ENCODE data around the gene RNF208. TPM values are rescaled to one million over a fixed set of nuclear protein-coding genes. Genes with fewer than 3 reads are reported as not detected.

Gene RNF208
- total RNA-seq, 1 donor from 2014 or later: 12.8 TPM

DNA sequence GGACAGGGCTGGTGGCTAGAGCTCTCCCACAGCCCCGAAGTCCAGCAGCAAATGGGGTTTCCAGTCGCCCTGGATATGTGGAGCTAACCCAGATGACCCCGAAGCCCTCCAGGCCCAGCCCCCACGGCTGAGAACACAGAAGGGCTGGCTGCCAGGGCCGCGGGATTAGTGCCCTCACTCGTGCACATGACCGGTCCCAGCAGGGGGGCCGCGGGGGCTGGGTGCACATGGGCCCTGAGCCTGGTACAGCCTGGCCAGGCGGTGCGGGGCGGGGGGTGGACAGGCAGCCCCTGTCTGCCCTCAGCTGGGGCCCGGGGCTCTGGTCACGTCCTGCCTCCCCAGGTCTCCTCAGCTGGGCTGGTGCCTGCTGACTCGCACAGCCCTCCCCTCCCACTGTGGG, 27.7 kb downstream of the RNF208 start:
- no peak overlapping the region for H3K4me3 Mint-ChIP-seq
- peaks cover 11% of the 10 kb centered on the region for H3K36me3 Mint-ChIP-seq (ENCODE audit: low read depth)
- intact Hi-C loops (cut with micrococcal nuclease): no loop called here
- DNase-seq: no peak
- H3K27ac Mint-ChIP-seq: no peak overlapping the region
- no peaks in the 10 kb centered on the region for H3K27me3 Mint-ChIP-seq
- H3K4me1 Mint-ChIP-seq: peaks cover 3% of the 10 kb centered on the region
- H3K9me3 Mint-ChIP-seq: no peaks in the 10 kb centered on the region

DNA sequence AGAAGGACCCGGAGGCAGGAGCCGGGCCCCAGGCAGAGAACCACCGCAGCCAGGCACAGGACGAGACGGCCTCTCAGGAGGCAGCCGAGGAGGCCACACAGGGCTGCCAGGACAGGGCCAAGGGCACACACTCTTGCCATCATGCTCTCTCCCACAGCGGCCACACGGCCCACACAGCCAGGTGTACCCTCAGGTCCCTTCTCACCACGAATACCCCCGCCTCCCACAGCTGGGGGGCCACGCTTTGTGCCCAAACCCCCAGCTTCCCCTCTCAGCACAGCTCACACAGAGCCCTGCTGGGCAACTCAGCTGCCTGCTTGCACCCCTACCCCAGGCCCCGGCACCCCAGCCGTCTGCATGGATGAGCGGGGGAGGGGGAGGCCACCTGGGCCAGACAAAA, 28.3 kb downstream of the RNF208 start:
- no peak for DNase-seq
- Mint-ChIP-seq H3K9me3 (no peaks in the 10 kb centered on the region), H3K4me1 (peaks cover 6% of the 10 kb centered on the region)

GRCh38 chr9:137192859-137193258, 29.2 kb downstream of the RNF208 start:
- intact Hi-C loops (cut with micrococcal nuclease): no loop called here
- H3K4me3 Mint-ChIP-seq: no peak overlapping the region
- H3K9me3 Mint-ChIP-seq: no peaks in the 10 kb centered on the region
- H3K27ac Mint-ChIP-seq: no peak overlapping the region
- no peaks in the 10 kb centered on the region for H3K27me3 Mint-ChIP-seq
- DNase-seq: no peak
- H3K4me1 Mint-ChIP-seq: peaks cover 7% of the 10 kb centered on the region
- H3K36me3 Mint-ChIP-seq (ENCODE audit: low read depth): peaks cover 19% of the 10 kb centered on the region

More for the DNA sequence above, 28.3 kb downstream of the RNF208 start:
- H3K36me3 Mint-ChIP-seq (ENCODE audit: low read depth): peaks cover 16% of the 10 kb centered on the region
- H3K27ac Mint-ChIP-seq: no peak overlapping the region
- no peak overlapping the region for H3K4me3 Mint-ChIP-seq
- no peaks in the 10 kb centered on the region for H3K27me3 Mint-ChIP-seq
- intact Hi-C loops (cut with micrococcal nuclease): no loop called here

- Mint-ChIP-seq H3K27ac (no peak overlapping the region), H3K9me3 (no peaks in the 10 kb centered on the region), H3K27me3 (no peaks in the 10 kb centered on the region), H3K4me1 (peaks cover 11% of the 10 kb centered on the region), H3K36me3 (ENCODE audit: low read depth) (peaks cover 19% of the 10 kb centered on the region), H3K4me3 (no peak overlapping the region)
- intact Hi-C loops (cut with micrococcal nuclease): no loop called here
- no peak for DNase-seq
These were observed 29.6 kb downstream of the RNF208 start for GRCh38 chr9:137192448-137192780.

DNA sequence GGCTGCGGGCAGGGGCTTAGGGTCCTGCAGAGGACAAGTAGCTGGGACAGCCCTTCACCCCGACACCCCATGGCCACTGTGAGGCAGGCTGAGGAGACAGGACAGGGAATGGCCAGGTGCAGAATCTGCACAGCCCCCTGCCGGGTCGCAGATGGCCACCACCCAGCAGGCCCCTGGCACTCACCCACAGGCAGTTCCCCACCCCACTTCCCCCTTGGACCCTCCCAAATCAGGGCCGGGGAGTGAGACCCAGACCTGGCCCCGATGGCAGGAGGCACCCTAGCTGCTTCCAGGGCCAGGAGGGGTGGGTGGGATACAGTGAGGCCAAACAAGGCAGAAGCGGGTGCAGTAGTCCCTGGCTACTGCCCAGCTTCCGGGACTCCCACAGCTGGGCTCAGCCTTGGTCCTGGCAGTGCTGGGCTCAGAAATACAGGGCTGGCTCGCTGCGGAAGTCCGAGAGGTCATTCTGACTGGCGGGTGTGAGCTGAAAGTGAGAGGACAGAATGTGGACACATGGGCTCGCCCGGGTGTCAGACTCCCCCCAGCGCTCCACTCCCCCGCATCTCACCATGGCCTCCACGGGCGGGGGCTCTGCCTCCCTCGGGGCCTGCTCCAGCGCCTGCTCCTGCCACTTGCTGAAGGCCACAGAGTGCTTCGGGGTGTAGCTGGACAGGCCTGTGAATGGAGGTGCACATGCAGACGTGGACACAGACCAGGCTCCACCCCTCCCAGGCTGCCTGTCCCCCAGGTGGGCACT, 30.2 kb downstream of the RNF208 start:
- no peak overlapping the region for H3K27ac Mint-ChIP-seq
- intact Hi-C loops (cut with micrococcal nuclease): no loop called here
- H3K27me3 Mint-ChIP-seq: no peaks in the 10 kb centered on the region
- no peak overlapping the region for H3K4me3 Mint-ChIP-seq
- peaks cover 15% of the 10 kb centered on the region for H3K4me1 Mint-ChIP-seq
- no peaks in the 10 kb centered on the region for H3K9me3 Mint-ChIP-seq
- DNase-seq: no peak
- H3K36me3 Mint-ChIP-seq (ENCODE audit: low read depth): peaks cover 22% of the 10 kb centered on the region

GRCh38 chr9:137191245-137191644, 30.8 kb downstream of the RNF208 start:
- Mint-ChIP-seq H3K4me1 (peaks cover 19% of the 10 kb centered on the region), H3K36me3 (ENCODE audit: low read depth) (peaks cover 23% of the 10 kb centered on the region), H3K4me3 (peak overlapping the region; percentile 67), H3K9me3 (no peaks in the 10 kb centered on the region), H3K27ac (no peak overlapping the region), H3K27me3 (no peaks in the 10 kb centered on the region)
- intact Hi-C loops (cut with micrococcal nuclease): no loop called here
- no peak for DNase-seq

- DNase-seq: no peak
- Mint-ChIP-seq H3K36me3 (ENCODE audit: low read depth) (peaks cover 23% of the 10 kb centered on the region), H3K27ac (peak overlapping the region; percentile 66), H3K4me3 (peak overlapping the region; percentile 91), H3K4me1 (peaks cover 19% of the 10 kb centered on the region), H3K27me3 (no peaks in the 10 kb centered on the region), H3K9me3 (no peaks in the 10 kb centered on the region)
- intact Hi-C loops (cut with micrococcal nuclease): no loop called here
These were observed 31.7 kb downstream of the RNF208 start for GRCh38 chr9:137190315-137190856.

GRCh38 chr9:137189297-137190295, 32.4 kb downstream of the RNF208 start:
- Mint-ChIP-seq H3K4me3 (peak overlapping the region; percentile 91), H3K4me1 (peaks cover 19% of the 10 kb centered on the region), H3K27ac (peak overlapping the region; percentile 94), H3K36me3 (ENCODE audit: low read depth) (peaks cover 23% of the 10 kb centered on the region), H3K9me3 (no peaks in the 10 kb centered on the region), H3K27me3 (no peaks in the 10 kb centered on the region)
- DNase-seq: no peak
- intact Hi-C loops (cut with micrococcal nuclease): loop anchor here (1.0 to 2.0 kb wide), 2 partner anchors 47 to 60 kb away; no protein-coding TSS in a partner anchor

- DNase-seq: peak; percentile 99
- intact Hi-C loops (cut with micrococcal nuclease): loop anchor here (1.0 to 2.0 kb wide), 5 partner anchors 12 to 59 kb away; partner anchors contain the start of genes NDOR1, TMEM203 and TPRN
- Mint-ChIP-seq H3K4me1 (peaks cover 22% of the 10 kb centered on the region), H3K27me3 (no peaks in the 10 kb centered on the region), H3K36me3 (ENCODE audit: low read depth) (peaks cover 29% of the 10 kb centered on the region), H3K27ac (peak within 1 kb of the TSS; percentile 94), H3K9me3 (no peaks in the 10 kb centered on the region), H3K4me3 (peak within 1 kb of the TSS; percentile 91)
These were observed 33.3 kb downstream of the RNF208 start, which contains the start of the genes ANAPC2 and SSNA1 for GRCh38 chr9:137188490-137189296. Gene ANAPC2 (minus strand): TSS chr9:137188560. CDS start chr9:137188532, 28 bp downstream. Gene SSNA1 (plus strand): TSS chr9:137188676. CDS start chr9:137188727, 51 bp downstream.

DNA sequence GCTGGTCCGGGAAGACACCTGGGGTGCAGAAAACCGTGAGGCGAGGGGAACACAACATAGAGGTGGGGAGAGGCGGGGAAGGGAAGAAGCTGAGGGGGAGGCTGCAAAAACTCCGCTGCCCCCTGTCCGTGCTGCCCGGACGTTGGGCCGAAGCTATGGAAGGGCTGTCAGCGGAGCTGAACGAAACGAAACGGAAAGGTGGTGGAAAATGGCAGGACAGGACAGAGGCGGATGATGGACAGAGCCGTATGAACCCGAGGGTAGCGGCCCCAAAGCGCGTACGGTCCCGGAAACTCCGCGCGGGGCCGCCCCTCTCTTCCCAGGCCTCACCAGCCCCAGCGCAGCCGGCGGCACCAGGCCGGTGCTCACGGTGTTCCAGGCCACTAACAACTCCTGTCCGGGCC, 34.0 kb downstream of the RNF208 start:
- no peak for DNase-seq
- H3K27ac Mint-ChIP-seq: peak overlapping the region; percentile 91
- peaks cover 22% of the 10 kb centered on the region for H3K4me1 Mint-ChIP-seq
- no peaks in the 10 kb centered on the region for H3K27me3 Mint-ChIP-seq
- H3K4me3 Mint-ChIP-seq: peak overlapping the region; percentile 91
- H3K9me3 Mint-ChIP-seq: no peaks in the 10 kb centered on the region
- intact Hi-C loops (cut with micrococcal nuclease): loop anchor here (1.0 to 2.0 kb wide), 4 partner anchors 12 to 49 kb away; partner anchors contain the start of genes NDOR1, TMEM203 and TPRN
- H3K36me3 Mint-ChIP-seq (ENCODE audit: low read depth): peaks cover 34% of the 10 kb centered on the region

- Mint-ChIP-seq H3K9me3 (no peaks in the 10 kb centered on the region), H3K27ac (peak overlapping the region; percentile 91), H3K4me1 (peaks cover 22% of the 10 kb centered on the region), H3K4me3 (peak overlapping the region; percentile 91), H3K36me3 (ENCODE audit: low read depth) (peaks cover 34% of the 10 kb centered on the region), H3K27me3 (no peaks in the 10 kb centered on the region)
- intact Hi-C loops (cut with micrococcal nuclease): no loop called here
- no peak for DNase-seq
These were observed 34.7 kb downstream of the RNF208 start for GRCh38 chr9:137187386-137187785.

- H3K27ac Mint-ChIP-seq: no peak overlapping the region
- no peaks in the 10 kb centered on the region for H3K27me3 Mint-ChIP-seq
- intact Hi-C loops (cut with micrococcal nuclease): no loop called here
- peak overlapping the region; percentile 91 for H3K4me3 Mint-ChIP-seq
- no peaks in the 10 kb centered on the region for H3K9me3 Mint-ChIP-seq
- H3K36me3 Mint-ChIP-seq (ENCODE audit: low read depth): peaks cover 36% of the 10 kb centered on the region
- peaks cover 22% of the 10 kb centered on the region for H3K4me1 Mint-ChIP-seq
- DNase-seq: no peak
These were observed 35.7 kb downstream of the RNF208 start for GRCh38 chr9:137186385-137186784.

DNA sequence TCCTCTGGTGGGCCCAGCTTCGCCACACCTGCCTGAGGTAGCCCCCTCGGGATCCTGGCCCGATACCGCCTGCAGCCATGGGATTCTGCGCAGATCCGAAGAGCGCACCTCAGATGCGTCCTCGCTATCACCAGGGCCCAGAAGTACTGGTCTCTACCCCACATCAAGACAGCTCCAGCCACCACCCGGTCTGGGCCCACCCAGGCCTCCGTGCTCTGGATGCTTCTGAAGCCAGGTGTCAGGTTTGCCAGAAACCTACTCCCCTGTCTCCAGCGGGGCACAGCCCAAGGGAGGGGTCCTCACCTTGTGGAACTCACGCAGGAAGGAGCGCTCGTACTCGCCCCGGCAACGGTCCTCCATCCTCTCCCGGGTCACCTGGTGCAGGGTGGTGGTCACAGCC, 36.1 kb downstream of the RNF208 start:
- intact Hi-C loops (cut with micrococcal nuclease): no loop called here
- Mint-ChIP-seq H3K27ac (no peak overlapping the region), H3K36me3 (ENCODE audit: low read depth) (peaks cover 34% of the 10 kb centered on the region), H3K4me3 (no peak overlapping the region), H3K4me1 (peaks cover 22% of the 10 kb centered on the region), H3K27me3 (no peaks in the 10 kb centered on the region), H3K9me3 (no peaks in the 10 kb centered on the region)
- no peak for DNase-seq

All from activated CD4-positive, alpha-beta T cell treated with anti-CD3 and anti-CD28 coated beads, Interleukin-2, amount 10 ng/mL, durations not matched to agents 24 days and 14 days (primary cell).